NCI-H2107 (cell line): Measurements from ENCODE around the gene KNG1.
A peak's percentile ranks its signal among the peaks of the same experiment; 100 is the strongest.

Experiments used
- DNase-seq: peaks from one replicate; lab custom pipeline; 2025; lab: John Stamatoyannopoulos, UW

Gene KNG1

GRCh38 chr3:186779204-186779603, 62.0 kb downstream of the KNG1 start:
- no peak for DNase-seq

GRCh38 chr3:186782542-186783057, 65.4 kb downstream of the KNG1 start:
- DNase-seq, result no peak

- peak; percentile 98 for DNase-seq
Measured at GRCh38 chr3:186783058-186783730, 66.0 kb downstream of the KNG1 start, which contains the start of gene EIF4A2. Gene EIF4A2 (plus strand): TSS chr3:186783577. CDS start chr3:186783611, 34 bp downstream.

- DNase-seq, result peak; percentile 78
Measured at GRCh38 chr3:186783731-186784515, 66.8 kb downstream of the KNG1 start.

- no peak for DNase-seq
Measured at GRCh38 chr3:186784820-186785494, 67.8 kb downstream of the KNG1 start.

GRCh38 chr3:186785495-186786018, 68.4 kb downstream of the KNG1 start:
- DNase-seq, result no peak

- DNase-seq, result no peak
Measured at GRCh38 chr3:186786922-186787321, 69.8 kb downstream of the KNG1 start.

- no peak for DNase-seq
Measured at GRCh38 chr3:186787642-186788481, 70.7 kb downstream of the KNG1 start.

GRCh38 chr3:186788482-186789370, 71.6 kb downstream of the KNG1 start:
- DNase-seq, result no peak

GRCh38 chr3:186789554-186790260, 72.5 kb downstream of the KNG1 start:
- no peak for DNase-seq

- no peak for DNase-seq
Measured at GRCh38 chr3:186790261-186790981, 73.3 kb downstream of the KNG1 start.
